ENCODE data around the gene MMEL1. TPM values are rescaled to one million over a fixed set of nuclear protein-coding genes. Genes with fewer than 3 reads are reported as not detected.
"Not testable (repeated sequence)": the region's sequence is repeated elsewhere in the genome, so short reads cannot be mapped to it uniquely, and the experiment has no call there.

MMEL1 gene
- polyA plus RNA-seq, 1 of the 3 experiments (the other 2 are of a cell fraction) = 0.16 TPM

GRCh38 chr1:2580691-2581090 lies 52.1 kb downstream of the MMEL1 start (continued):
- TF ChIP-seq GABPA (IDR thresholded peaks at IDR 0.05; ENCODE audit: low read depth) (no peak), TEAD4 (IDR thresholded peaks at IDR 0.05; ENCODE audit: borderline replicate concordance, insufficient read depth) (no peak), CHD2 (IDR thresholded peaks at IDR 0.05; ENCODE audit: low read length, partially characterized antibody) (no peak), RCOR1 (IDR thresholded peaks at IDR 0.05; ENCODE audit: low read length) (no peak), YY1 (IDR thresholded peaks at IDR 0.05; ENCODE audit: low read depth) (no peak), REST (IDR thresholded peaks at IDR 0.05; ENCODE audit: low read depth, low read length) (no peak)

GRCh38 chr1:2578758-2579118 lies 54.1 kb downstream of the MMEL1 start:
- POLR2A ChIA-PET = no interaction called here
- CTCF ChIA-PET = no interaction called here
- H3K9me3 ChIP-seq = no peaks in the 10 kb centered on the region
- no peak overlapping the region for H3K9ac ChIP-seq
- no peaks in the 10 kb centered on the region for H4K20me1 ChIP-seq (ENCODE audit: insufficient read depth)
- no peaks in the 10 kb centered on the region for H3K27me3 ChIP-seq (ENCODE audit: insufficient read depth)
- no peak for DNase-seq
- 70% methylated on average over 4 of the region's 4 CpGs for WGBS (ENCODE audit: low lambda C conversion rate)
- H3K4me3 ChIP-seq (ENCODE audit: low read depth in 2 of 2, low read length in 1 of 2) = no peak overlapping the region
- no peaks in the 10 kb centered on the region for H3K36me3 ChIP-seq (replicated peaks in 1 of 2; ENCODE audit: control insufficient read depth in 1 of 2, insufficient read depth in 2 of 2, low read length in 1 of 2)
- H3F3A ChIP-seq (replicated peaks; ENCODE audit: insufficient read depth) = no peaks in the 10 kb centered on the region
- no peaks in the 10 kb centered on the region for H3K9me2 ChIP-seq
- no peak for TF ChIP-seq TEAD4 (IDR thresholded peaks at IDR 0.05; ENCODE audit: borderline replicate concordance, insufficient read depth)
- TF ChIP-seq USF2 (IDR thresholded peaks at IDR 0.05; ENCODE audit: borderline replicate concordance, low read depth, low read length) = no peak
- no peak for TF ChIP-seq YY1 (IDR thresholded peaks at IDR 0.05; ENCODE audit: low read depth)
- TF ChIP-seq MXI1 (IDR thresholded peaks at IDR 0.05; ENCODE audit: low read depth, low read length) = no peak
- TF ChIP-seq ELF1 (IDR thresholded peaks at IDR 0.05) = no peak
- peaks cover 0 to 3% of the 10 kb centered on the region in 2 experiments; a peak in 1 of 4 replicates for H3K4me1 ChIP-seq (ENCODE audit: control insufficient read depth in 1 of 2, insufficient read depth in 2 of 2, low read depth in 1 of 2, low read length in 1 of 2)
- no peak overlapping the region for H3K4me2 ChIP-seq
- no peaks in the 10 kb centered on the region for H3K79me2 ChIP-seq (ENCODE audit: insufficient read depth)
- no peak overlapping the region for H3K27ac ChIP-seq (ENCODE audit: low read depth in 2 of 2, low read length in 1 of 2)
- no peak overlapping the region for H2AFZ ChIP-seq (ENCODE audit: low read depth)

- H3K27ac ChIP-seq (ENCODE audit: low read depth in 2 of 2, low read length in 1 of 2); H3K9me2 ChIP-seq; H2AFZ ChIP-seq (ENCODE audit: low read depth); H3K4me3 ChIP-seq (ENCODE audit: low read depth in 2 of 2, low read length in 1 of 2); H4K20me1 ChIP-seq (ENCODE audit: insufficient read depth); POLR2A ChIA-PET; DNase-seq; H3K9me3 ChIP-seq; H3F3A ChIP-seq (replicated peaks; ENCODE audit: insufficient read depth); H3K4me1 ChIP-seq (ENCODE audit: control insufficient read depth in 1 of 2, insufficient read depth in 2 of 2, low read depth in 1 of 2, low read length in 1 of 2); H3K27me3 ChIP-seq (ENCODE audit: insufficient read depth); H3K9ac ChIP-seq; H3K79me2 ChIP-seq (ENCODE audit: insufficient read depth); H3K4me2 ChIP-seq; CTCF ChIA-PET; H3K36me3 ChIP-seq (replicated peaks in 1 of 2; ENCODE audit: control insufficient read depth in 1 of 2, insufficient read depth in 2 of 2, low read length in 1 of 2): not testable (repeated sequence)
- WGBS (ENCODE audit: low lambda C conversion rate) = 64% methylated on average over 7 of the region's 23 CpGs
Measured at GRCh38 chr1:2577565-2578075, 55.2 kb downstream of the MMEL1 start.
